ENCODE results near the gene MYRF. TPM values are rescaled to one million over a fixed set of nuclear protein-coding genes. Genes with fewer than 3 reads are reported as not detected.

MYRF gene
- total and polyA plus RNA-seq, 2 of the 13 experiments (the other 11 are each of a cell fraction or from before 2014, with no cell fraction given) = 10.2 to 25.9 TPM

DNA sequence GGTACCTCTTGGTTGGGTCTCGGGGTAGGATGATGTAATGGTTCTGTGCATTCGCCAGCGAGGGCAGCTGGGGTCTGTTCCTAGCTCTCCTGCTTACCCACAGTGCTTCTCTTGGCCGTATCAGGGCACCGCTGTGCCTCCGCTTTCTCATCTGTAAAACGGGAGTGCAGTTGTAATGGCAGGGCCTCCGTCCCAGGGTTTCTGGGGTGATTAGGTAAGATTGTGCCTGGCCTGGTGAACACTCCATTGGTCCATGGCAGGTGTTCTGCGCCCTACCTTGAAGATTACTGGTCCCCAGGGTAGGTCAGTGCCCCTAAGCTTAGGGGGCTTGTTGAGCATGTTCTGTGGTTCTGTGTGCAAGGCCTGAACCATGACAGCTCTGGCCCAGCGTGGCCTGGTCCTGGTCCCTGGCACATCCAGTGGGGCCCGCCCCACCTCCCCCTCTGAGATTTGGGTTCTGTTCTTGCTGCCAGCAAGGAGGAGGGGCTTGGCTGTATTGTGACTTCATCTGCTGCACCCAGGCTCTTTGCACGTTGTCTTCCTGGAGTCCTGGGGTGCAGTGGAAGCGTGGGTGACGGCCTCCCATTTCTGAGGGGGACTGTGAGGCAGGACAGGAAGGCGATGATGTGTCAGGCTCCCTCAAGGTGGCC is 4.9 kb downstream of the MYRF start (continued):
- peak; percentile 72 for TF ChIP-seq ZMYM3 (CRISPR knock-in tag; IDR thresholded peaks at IDR 0.05)
- TF ChIP-seq ZKSCAN5 (CRISPR knock-in tag; IDR thresholded peaks at IDR 0.05) = no peak
- TF ChIP-seq NCOA2 (CRISPR knock-in tag; IDR thresholded peaks at IDR 0.05) = no peak
- TF ChIP-seq PAF1 (CRISPR knock-in tag; IDR thresholded peaks at IDR 0.05) = no peak
- TF ChIP-seq CENPT (CRISPR knock-in tag; IDR thresholded peaks at IDR 0.05; ENCODE audit: low read depth) = no peak
- peak; percentile 67; the same call in 1 of the 2 replicates for TF ChIP-seq ZC3H13 (CRISPR knock-in tag; IDR thresholded peaks at IDR 0.05)
- no peak for TF ChIP-seq POGK (CRISPR knock-in tag; conservative IDR thresholded peaks at IDR 0.05)
- no peak for TF ChIP-seq RXRA (CRISPR knock-in tag; IDR thresholded peaks at IDR 0.05)
- TF ChIP-seq GTF2F1 (IDR thresholded peaks at IDR 0.05; ENCODE audit: low read length) = no peak
- no peak for TF ChIP-seq ZNF550 (CRISPR knock-in tag; IDR thresholded peaks at IDR 0.05; ENCODE audit: borderline replicate concordance)
- no peak for TF ChIP-seq MYPOP (CRISPR knock-in tag; IDR thresholded peaks at IDR 0.05)
- TF ChIP-seq MZF1 (CRISPR knock-in tag; IDR thresholded peaks at IDR 0.05; ENCODE audit: borderline replicate concordance) = no peak
- TF ChIP-seq KDM1A (CRISPR knock-in tag; IDR thresholded peaks at IDR 0.05) = 0 out of 2 replicates have a peak, but pooled peaks have one; percentile 66
- TF ChIP-seq, protein P1, sequence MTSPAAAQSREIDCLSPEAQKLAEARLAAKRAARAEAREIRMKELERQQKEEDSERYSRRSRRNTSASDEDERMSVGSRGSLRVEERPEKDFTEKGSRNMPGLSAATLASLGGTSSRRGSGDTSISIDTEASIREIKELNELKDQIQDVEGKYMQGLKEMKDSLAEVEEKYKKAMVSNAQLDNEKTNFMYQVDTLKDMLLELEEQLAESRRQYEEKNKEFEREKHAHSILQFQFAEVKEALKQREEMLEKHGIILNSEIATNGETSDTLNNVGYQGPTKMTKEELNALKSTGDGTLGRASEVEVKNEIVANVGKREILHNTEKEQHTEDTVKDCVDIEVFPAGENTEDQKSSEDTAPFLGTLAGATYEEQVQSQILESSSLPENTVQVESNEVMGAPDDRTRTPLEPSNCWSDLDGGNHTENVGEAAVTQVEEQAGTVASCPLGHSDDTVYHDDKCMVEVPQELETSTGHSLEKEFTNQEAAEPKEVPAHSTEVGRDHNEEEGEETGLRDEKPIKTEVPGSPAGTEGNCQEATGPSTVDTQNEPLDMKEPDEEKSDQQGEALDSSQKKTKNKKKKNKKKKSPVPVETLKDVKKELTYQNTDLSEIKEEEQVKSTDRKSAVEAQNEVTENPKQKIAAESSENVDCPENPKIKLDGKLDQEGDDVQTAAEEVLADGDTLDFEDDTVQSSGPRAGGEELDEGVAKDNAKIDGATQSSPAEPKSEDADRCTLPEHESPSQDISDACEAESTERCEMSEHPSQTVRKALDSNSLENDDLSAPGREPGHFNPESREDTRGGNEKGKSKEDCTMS (CRISPR knock-in tag; conservative IDR thresholded peaks at IDR 0.05) = no peak
- TF ChIP-seq AGO1 (IDR thresholded peaks at IDR 0.05; ENCODE audit: low read depth, low read length, poor library complexity, severe bottlenecking) = no peak
- TF ChIP-seq ZFX (CRISPR knock-in tag; IDR thresholded peaks at IDR 0.05; ENCODE audit: low read depth) = no peak
- TF ChIP-seq RAD21 (CRISPR knock-in tag; IDR thresholded peaks at IDR 0.05) = no peak
- TF ChIP-seq, protein P2, sequence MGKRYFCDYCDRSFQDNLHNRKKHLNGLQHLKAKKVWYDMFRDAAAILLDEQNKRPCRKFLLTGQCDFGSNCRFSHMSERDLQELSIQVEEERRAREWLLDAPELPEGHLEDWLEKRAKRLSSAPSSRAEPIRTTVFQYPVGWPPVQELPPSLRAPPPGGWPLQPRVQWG (CRISPR knock-in tag; IDR thresholded peaks at IDR 0.05; ENCODE audit: borderline replicate concordance, low read depth) = no peak
- no peak for TF ChIP-seq ZNF546 (CRISPR knock-in tag; conservative IDR thresholded peaks at IDR 0.05)
- no peak for TF ChIP-seq HNF4A (CRISPR knock-in tag; IDR thresholded peaks at IDR 0.05)

Data from HepG2 (cell line).